M059J (cell line): ENCODE results near the gene GUCY1A2. TPM values are rescaled to one million over a fixed set of nuclear protein-coding genes. Genes with fewer than 3 reads are reported as not detected.
"Not testable (repeated sequence)": the region's sequence is repeated elsewhere in the genome, so short reads cannot be mapped to it uniquely, and the experiment has no call there.

Source experiments
- DNase-seq: peaks from one replicate; pipeline ENCODE4 v3.0.0-alpha.2; 2012; ENCODE audit warnings: low read depth
- total RNA-seq: library from RNA; depleted of rRNA; stranded (reverse); fragments of >200 nt; shearing (Covaris generic); gene quantifications from 2 replicates; pipeline ENCODE4 v1.2.3, GENCODE V29; 2014; rRNA removed

The GUCY1A2 gene
- 0.39 and 1.1 TPM in 2 replicates for total RNA-seq

GRCh38 chr11:107018219-107018901 is at the start of gene GUCY1A2:
Gene GUCY1A2 (minus strand): TSS chr11:107018476. CDS start chr11:107018055, 421 bp downstream.
- peak; percentile 29 for DNase-seq

- no peak for DNase-seq
These were observed 36.1 kb upstream of the GUCY1A2 start for GRCh38 chr11:107054391-107054790.

GRCh38 chr11:107051332-107051731 is 33.1 kb upstream of the GUCY1A2 start:
- DNase-seq = not testable (repeated sequence)

GRCh38 chr11:107050899-107051298 is 32.6 kb upstream of the GUCY1A2 start:
- DNase-seq = not testable (repeated sequence)

- no peak for DNase-seq
These were observed 31.8 kb upstream of the GUCY1A2 start for GRCh38 chr11:107050121-107050520.

- peak; percentile 60 for DNase-seq
These were observed 26.2 kb upstream of the GUCY1A2 start for GRCh38 chr11:107044503-107044902.

- peak; percentile 96 for DNase-seq
These were observed 25.1 kb upstream of the GUCY1A2 start for GRCh38 chr11:107043242-107044006.

GRCh38 chr11:107042748-107043147 is 24.5 kb upstream of the GUCY1A2 start:
- DNase-seq = peak; percentile 4

- peak; percentile 90 for DNase-seq
These were observed 22.8 kb upstream of the GUCY1A2 start for GRCh38 chr11:107041088-107041444.

- DNase-seq = no peak
These were observed 22.3 kb upstream of the GUCY1A2 start for GRCh38 chr11:107040433-107041087.

- DNase-seq = no peak
These were observed 7.4 kb upstream of the GUCY1A2 start for GRCh38 chr11:107025673-107026072.

GRCh38 chr11:107020594-107020993 is 2.3 kb upstream of the GUCY1A2 start:
- no peak for DNase-seq

- peak; percentile 76 for DNase-seq
These were observed 722 bp upstream of the GUCY1A2 start for GRCh38 chr11:107018902-107019493.

GRCh38 chr11:107017433-107018218 is 650 bp downstream of the GUCY1A2 start:
- DNase-seq = peak; percentile 57

GRCh38 chr11:107017104-107017432 is 1.2 kb downstream of the GUCY1A2 start:
- DNase-seq = peak; percentile 18

GRCh38 chr11:107014871-107015270 is 3.4 kb downstream of the GUCY1A2 start:
- DNase-seq = peak; percentile 26

- DNase-seq = no peak
These were observed 6.3 kb downstream of the GUCY1A2 start for GRCh38 chr11:107011977-107012376.

GRCh38 chr11:107009190-107009589 is 9.1 kb downstream of the GUCY1A2 start:
- no peak for DNase-seq

GRCh38 chr11:107006076-107006833 is 12.0 kb downstream of the GUCY1A2 start:
- peak; percentile 9 for DNase-seq

GRCh38 chr11:106999196-106999595 is 19.1 kb downstream of the GUCY1A2 start:
- peak; percentile 7 for DNase-seq

GRCh38 chr11:106998916-106999188 is 19.4 kb downstream of the GUCY1A2 start:
- no peak for DNase-seq
